PC-9 (cell line): ENCODE data around the gene KCNRG. TPM values are rescaled to one million over a fixed set of nuclear protein-coding genes. Genes with fewer than 3 reads are reported as not detected.

Experiments used
- BruUV-seq: library from RNA; stranded (reverse); fragments of 400-500 nt; replicated peaks from 2 replicates; lab custom pipeline; 2021; lab: Mats Ljungman, UMichigan
- CTCF ChIA-PET: fragments of 300-600 bp; sonication (Branson Sonifier 250); formaldehyde crosslinking; loops from one replicate; lab custom pipeline; 2022; ENCODE audit warnings: antibody characterized with exemption; lab: Charles Lee
- POLR2A ChIA-PET: fragments of 300-600 bp; sonication (Branson Sonifier 250); formaldehyde crosslinking; loops from one replicate; lab custom pipeline; 2022; ENCODE audit warnings: antibody characterized with exemption; ENCODE audit not compliant: unreplicated experiment; lab: Charles Lee
- DNase-seq, 2 experiments: peaks; one replicate each; pipeline versions ENCODE4 v3.0.0 to v3.0.0-alpha.2; 2015 to 2022; ENCODE audit warnings: mixed read lengths in 1 of 2
- H2AFZ ChIP-seq: fragments of 200-600 bp; sonication (generic); 2 replicates; pipeline ENCODE4 v1.8.1; 2017; ENCODE audit warnings: antibody characterized with exemption
- H3F3A ChIP-seq: fragments of 200-600 bp; sonication (generic); 2 replicates; pipeline ENCODE4 v1.8.1; 2017; ENCODE audit warnings: antibody characterized with exemption, mild to moderate bottlenecking, low read depth; ENCODE audit not compliant: insufficient read depth
- H3K27ac ChIP-seq: fragments of 200-600 bp; sonication (generic); 2 replicates; pipeline ENCODE4 v1.6.1; 2016; ENCODE audit warnings: mixed run types
- H3K27me3 ChIP-seq: fragments of 200-600 bp; sonication (generic); 2 replicates; pipeline ENCODE4 v1.6.1; 2016; ENCODE audit warnings: low read depth, mixed run types; ENCODE audit not compliant: insufficient read depth
- H3K36me3 ChIP-seq: fragments of 200-600 bp; sonication (generic); 2 replicates; pipeline ENCODE4 v1.6.1; 2016; ENCODE audit warnings: low read depth, mixed run types
- H3K4me1 ChIP-seq: fragments of 200-600 bp; sonication (generic); replicated peaks from 2 replicates; pipeline ENCODE4 v1.6.1; 2016; ENCODE audit warnings: mixed run types; ENCODE audit not compliant: insufficient read depth
- H3K4me2 ChIP-seq: fragments of 200-600 bp; sonication (generic); 2 replicates; pipeline ENCODE4 v1.6.1; 2017; ENCODE audit warnings: mixed run types
- H3K4me3 ChIP-seq: fragments of 200-600 bp; sonication (generic); 2 replicates; pipeline ENCODE4 v1.6.1; 2016; ENCODE audit warnings: mixed run types
- H3K79me2 ChIP-seq: fragments of 200-600 bp; sonication (generic); 2 replicates; pipeline ENCODE4 v1.6.1; 2017; ENCODE audit warnings: low read depth, mixed run types
- H3K9me2 ChIP-seq: fragments of 200-600 bp; sonication (generic); 2 replicates; pipeline ENCODE4 v1.8.1; 2017; ENCODE audit warnings: mild to moderate bottlenecking; ENCODE audit not compliant: insufficient read depth
- H3K9me3 ChIP-seq: fragments of 200-600 bp; sonication (generic); 2 replicates; pipeline ENCODE4 v1.8.1; 2016; ENCODE audit warnings: low read depth; ENCODE audit not compliant: insufficient read depth
- H4K20me1 ChIP-seq: fragments of 200-600 bp; sonication (generic); 2 replicates; pipeline ENCODE4 v1.8.1; 2017; ENCODE audit not compliant: insufficient read depth
- CTCF ChIP-seq: fragments of 200-600 bp; sonication (generic); conservative IDR thresholded peaks from 2 replicates; pipeline ENCODE4 v1.6.1; 2017; ENCODE audit warnings: mixed run types, antibody characterized with exemption, mild to moderate bottlenecking, moderate library complexity
- EZH2 ChIP-seq: fragments of 200-600 bp; sonication (generic); IDR thresholded peaks from 2 replicates; pipeline ENCODE4 v1.8.0; 2017; ENCODE audit warnings: antibody characterized with exemption, low read depth
- intact Hi-C: fragments of 100-400 bp; cut with micrococcal nuclease; formaldehyde crosslinking; loops from one replicate; pipeline ENCODE4 v1.10.0; 2022; ENCODE audit not compliant: unreplicated experiment
- total RNA-seq: library from RNA; stranded (reverse); gene quantifications from 2 replicates; pipeline ENCODE4 v1.2.3, GENCODE V29; 2021

The KCNRG gene
- total RNA-seq, 1 experiment from 2014 or later = 0.41 TPM

GRCh38 chr13:50052478-50052877 is 37.2 kb downstream of the KCNRG start:
- no peak overlapping the region for H2AFZ ChIP-seq
- intact Hi-C loops = no loop called here
- no peak for DNase-seq
- no peak overlapping the region for H3K4me3 ChIP-seq
- H3K9me3 ChIP-seq = no peaks in the 10 kb centered on the region
- ChIA-PET POLR2A (no interaction called here), CTCF (no interaction called here)
- TF ChIP-seq CTCF = no peak
- TF ChIP-seq EZH2 = no peak
- no peaks in the 10 kb centered on the region for H4K20me1 ChIP-seq
- peaks cover 5% of the 10 kb centered on the region; the same call in 1 of the 2 replicates for H3K36me3 ChIP-seq
- H3F3A ChIP-seq = peaks cover 21% of the 10 kb centered on the region; the same call in 1 of the 2 replicates
- H3K27me3 ChIP-seq = no peaks in the 10 kb centered on the region
- H3K27ac ChIP-seq = no peak overlapping the region
- no peaks in the 10 kb centered on the region for H3K4me1 ChIP-seq
- BruUV-seq = no TSS peak
- no peaks in the 10 kb centered on the region; the same call in 1 of the 2 replicates for H3K9me2 ChIP-seq
- H3K79me2 ChIP-seq = peaks cover 53% of the 10 kb centered on the region
- H3K4me2 ChIP-seq = no peak overlapping the region

- CTCF ChIA-PET = no interaction called here
- Histone ChIP-seq H3K27ac (no peak overlapping the region), H3K9me3 (no peaks in the 10 kb centered on the region), H3K27me3 (no peaks in the 10 kb centered on the region), H3K79me2 (peaks cover 55% of the 10 kb centered on the region), H4K20me1 (no peaks in the 10 kb centered on the region), H3K9me2 (no peaks in the 10 kb centered on the region; the same call in 1 of the 2 replicates), H3K4me1 (no peaks in the 10 kb centered on the region), H3K36me3 (peaks cover 5% of the 10 kb centered on the region; the same call in 1 of the 2 replicates), H2AFZ (no peak overlapping the region), H3K4me2 (no peak overlapping the region), H3F3A (peaks cover 16% of the 10 kb centered on the region; the same call in 1 of the 2 replicates), H3K4me3 (no peak overlapping the region)
- no TSS peak for BruUV-seq
- TF ChIP-seq EZH2 (no peak), CTCF (no peak)
- DNase-seq = no peak
- intact Hi-C loops = no loop called here
- POLR2A ChIA-PET = no interaction called here
Measured at GRCh38 chr13:50053844-50054243, 38.6 kb downstream of the KCNRG start.

- no peak for DNase-seq
- Histone ChIP-seq H3K4me1 (no peaks in the 10 kb centered on the region), H2AFZ (no peak overlapping the region), H4K20me1 (no peaks in the 10 kb centered on the region), H3K9me3 (no peaks in the 10 kb centered on the region), H3K4me3 (no peak overlapping the region), H3K9me2 (no peaks in the 10 kb centered on the region; the same call in 1 of the 2 replicates), H3F3A (peaks cover 10% of the 10 kb centered on the region; the same call in 1 of the 2 replicates), H3K27ac (no peak overlapping the region), H3K79me2 (peaks cover 52% of the 10 kb centered on the region), H3K36me3 (peaks cover 5% of the 10 kb centered on the region; the same call in 1 of the 2 replicates), H3K27me3 (no peaks in the 10 kb centered on the region), H3K4me2 (no peak overlapping the region)
- CTCF ChIA-PET = no interaction called here
- no peak for TF ChIP-seq EZH2
- no peak for TF ChIP-seq CTCF
- no TSS peak for BruUV-seq
- intact Hi-C loops = no loop called here
- POLR2A ChIA-PET = no interaction called here
Measured at GRCh38 chr13:50055454-50055853, 40.2 kb downstream of the KCNRG start.
